ENCODE data around the gene L3MBTL3. TPM values are rescaled to one million over a fixed set of nuclear protein-coding genes. Genes with fewer than 3 reads are reported as not detected.

L3MBTL3 gene
- total and polyA plus RNA-seq, 7 donors = 1.00 to 3.2 (median 2.0) TPM

- no peak overlapping the region for H3K27ac ChIP-seq
- intact Hi-C loops (cut with DNase I) = no loop called here
- H3K36me3 ChIP-seq (ENCODE audit: insufficient read depth in 1 of 2, low read depth in 1 of 2) = peaks cover 0 to 40% of the 10 kb centered on the region in 2 donors
- DNase-seq (no peak), ATAC-seq (no peak)
- no peaks in the 10 kb centered on the region for H3K27me3 ChIP-seq (ENCODE audit: insufficient read depth in 3 of 3, low read length in 2 of 3)
- H3K4me3 ChIP-seq = no peak overlapping the region
- TF ChIP-seq CTCF (IDR thresholded peaks at IDR 0.05) = no peak
- no peaks in the 10 kb centered on the region for H3K9me3 ChIP-seq
- 60% methylated on average over 1 of the region's 1 CpG; no CpG with 5 or more reads in 2 of the 3 donors for WGBS, 3 donors
- H3K4me1 ChIP-seq = no peaks in the 10 kb centered on the region
These were observed 36.9 kb downstream of the L3MBTL3 start for GRCh38 chr6:130055271-130055670.

- WGBS, 3 donors = 97% methylated on average over 12 of the region's 12 CpGs
- no peaks in the 10 kb centered on the region for H3K9me3 ChIP-seq
- H3K4me1 ChIP-seq = no peaks in the 10 kb centered on the region
- H3K4me3 ChIP-seq = no peak overlapping the region
- no peak for ATAC-seq
- H3K36me3 ChIP-seq (ENCODE audit: insufficient read depth in 1 of 2, low read depth in 1 of 2) = peaks cover 0 to 42% of the 10 kb centered on the region in 2 donors
- no peak overlapping the region for H3K27ac ChIP-seq
- no peaks in the 10 kb centered on the region for H3K27me3 ChIP-seq (ENCODE audit: insufficient read depth in 3 of 3, low read length in 2 of 3)
- DNase-seq = no peak
- TF ChIP-seq CTCF (IDR thresholded peaks at IDR 0.05) = no peak
- intact Hi-C loops (cut with DNase I) = no loop called here
These were observed 39.1 kb downstream of the L3MBTL3 start for GRCh38 chr6:130057495-130057894.

GRCh38 chr6:130063806-130064205, 45.4 kb downstream of the L3MBTL3 start:
- Histone ChIP-seq H3K36me3 (ENCODE audit: insufficient read depth in 1 of 2, low read depth in 1 of 2) (peaks cover 2 to 24% of the 10 kb centered on the region in 2 donors), H3K4me3 (no peak overlapping the region), H3K9me3 (no peaks in the 10 kb centered on the region), H3K4me1 (no peaks in the 10 kb centered on the region), H3K27ac (no peak overlapping the region), H3K27me3 (ENCODE audit: insufficient read depth in 3 of 3, low read length in 2 of 3) (no peaks in the 10 kb centered on the region)
- intact Hi-C loops (cut with DNase I) = no loop called here
- DNase-seq = no peak
- TF ChIP-seq CTCF (IDR thresholded peaks at IDR 0.05) = no peak
- WGBS, 3 donors = 93 to 95% (median 93%) methylated on average over 5 of the region's 5 CpGs
- no peak for ATAC-seq

GRCh38 chr6:130065609-130066156, 47.3 kb downstream of the L3MBTL3 start:
- no peak for ATAC-seq
- H3K36me3 ChIP-seq (ENCODE audit: insufficient read depth in 1 of 2, low read depth in 1 of 2) = peaks cover 2 to 21% of the 10 kb centered on the region in 2 donors
- DNase-seq = no peak
- no peaks in the 10 kb centered on the region for H3K27me3 ChIP-seq (ENCODE audit: insufficient read depth in 3 of 3, low read length in 2 of 3)
- WGBS, 3 donors = 94 to 97% (median 96%) methylated on average over 5 of the region's 5 CpGs
- H3K9me3 ChIP-seq = no peaks in the 10 kb centered on the region
- intact Hi-C loops (cut with DNase I) = no loop called here
- H3K4me1 ChIP-seq = no peaks in the 10 kb centered on the region
- H3K4me3 ChIP-seq = no peak overlapping the region
- no peak overlapping the region for H3K27ac ChIP-seq
- TF ChIP-seq CTCF (IDR thresholded peaks at IDR 0.05) = no peak

- Histone ChIP-seq H3K4me3 (no peak overlapping the region), H3K27ac (no peak overlapping the region), H3K4me1 (no peaks in the 10 kb centered on the region), H3K9me3 (no peaks in the 10 kb centered on the region), H3K36me3 (ENCODE audit: insufficient read depth in 1 of 2, low read depth in 1 of 2) (no peaks in the 10 kb centered on the region), H3K27me3 (ENCODE audit: insufficient read depth in 3 of 3, low read length in 2 of 3) (no peaks in the 10 kb centered on the region)
- intact Hi-C loops (cut with DNase I) = no loop called here
- WGBS, 3 donors = 43 to 50% (median 49%) methylated on average over 4 of the region's 4 CpGs
- no peak for ATAC-seq
- no peak for TF ChIP-seq CTCF (IDR thresholded peaks at IDR 0.05)
- DNase-seq = no peak
These were observed 51.1 kb downstream of the L3MBTL3 start for GRCh38 chr6:130069485-130069884.

All from psoas muscle (tissue), 8 donors.